HepG2 (cell line): ENCODE measurements around the gene DHX16. TPM values are rescaled to one million over a fixed set of nuclear protein-coding genes. Genes with fewer than 3 reads are reported as not detected.

Experiments used
- AKAP8 ChIP-seq: sonication (generic); formaldehyde crosslinking; IDR thresholded peaks from 2 replicates; pipeline ENCODE4 v1.5.1; 2020; ENCODE audit warnings: mild to moderate bottlenecking, missing genetic modification reagents
- BATF2 ChIP-seq: sonication (generic); formaldehyde crosslinking; IDR thresholded peaks from 2 replicates; pipeline ENCODE4 v1.8.0; 2022; ENCODE audit warnings: mild to moderate bottlenecking, missing genetic modification reagents, moderate library complexity
- CBX2 ChIP-seq, 2 experiments: fragments of 200-600 bp in 1 of 2; sonication (generic); formaldehyde crosslinking in 1 of 2; IDR thresholded peaks; 2 replicates each; pipeline versions ENCODE4 v1.7.0 to v1.8.1; 2018 to 2022; ENCODE audit warnings: low read depth in 2 of 2, low read length in 1 of 2, mild to moderate bottlenecking in 1 of 2, missing genetic modification reagents in 1 of 2
- DMTF1 ChIP-seq: sonication (generic); formaldehyde crosslinking; IDR thresholded peaks from 2 replicates; pipeline ENCODE4 v1.4.0; 2020; ENCODE audit warnings: mild to moderate bottlenecking, missing genetic modification reagents
- DNMT3B ChIP-seq: conservative IDR thresholded peaks from 2 replicates; pipeline ENCODE4 v1.6.1; 2016; ENCODE audit warnings: missing biosample characterization, control low read depth
- KDM2A ChIP-seq: sonication (generic); formaldehyde crosslinking; IDR thresholded peaks from 2 replicates; pipeline ENCODE4 v1.4.0; 2020; ENCODE audit warnings: low read depth, missing genetic modification reagents, borderline replicate concordance
- KLF15 ChIP-seq: sonication (generic); formaldehyde crosslinking; IDR thresholded peaks from 2 replicates; pipeline ENCODE4 v1.8.1; 2023; ENCODE audit warnings: borderline replicate concordance, mild to moderate bottlenecking, inconsistent platforms, missing genetic modification reagents, mixed read lengths
- MAFF ChIP-seq: IDR thresholded peaks from 2 replicates; pipeline ENCODE4 v1.6.1; 2011; ENCODE audit warnings: low read depth, low read length, improper control_type of control experiment
- NBN ChIP-seq: fragments of 450-650 bp; conservative IDR thresholded peaks from 2 replicates; pipeline ENCODE4 v1.6.1; 2017
- PCBP1 ChIP-seq: fragments of 200-400 bp; formaldehyde crosslinking; IDR thresholded peaks from 2 replicates; pipeline ENCODE4 v1.6.1; 2017; ENCODE audit warnings: mild to moderate bottlenecking, low read depth, low read length, borderline replicate concordance
- POGZ ChIP-seq: sonication (generic); formaldehyde crosslinking; IDR thresholded peaks from 2 replicates; pipeline ENCODE4 v1.4.0; 2020; ENCODE audit warnings: mild to moderate bottlenecking, missing genetic modification reagents
- RCOR2 ChIP-seq: IDR thresholded peaks from 2 replicates; pipeline ENCODE4 v1.6.1; 2016; ENCODE audit warnings: missing biosample characterization, missing genetic modification reagents
- REPIN1 ChIP-seq: sonication (generic); formaldehyde crosslinking; IDR thresholded peaks from 2 replicates; pipeline ENCODE4 v1.8.0; 2022; ENCODE audit warnings: missing genetic modification reagents, low read depth, mild to moderate bottlenecking, borderline replicate concordance
- SKIL ChIP-seq: sonication (generic); formaldehyde crosslinking; IDR thresholded peaks from 2 replicates; pipeline ENCODE4 v1.8.0; 2022; ENCODE audit warnings: missing genetic modification reagents, mild to moderate bottlenecking, moderate library complexity, borderline replicate concordance
- SP5 ChIP-seq: IDR thresholded peaks from 2 replicates; pipeline ENCODE4 v1.6.1; 2016; ENCODE audit warnings: low read depth, borderline replicate concordance
- STAG1 ChIP-seq: sonication (generic); formaldehyde crosslinking; IDR thresholded peaks from 2 replicates; pipeline ENCODE4 v1.4.0; 2020; ENCODE audit warnings: missing genetic modification reagents
- TBP ChIP-seq: sonication (generic); formaldehyde crosslinking; IDR thresholded peaks from 2 replicates; pipeline ENCODE4 v1.5.0; 2020; ENCODE audit warnings: missing genetic modification reagents
- TGIF2 ChIP-seq: IDR thresholded peaks from 2 replicates; pipeline ENCODE4 v1.6.1; 2016; ENCODE audit warnings: control low read depth, missing compliant biosample characterization
- ZBTB2 ChIP-seq: sonication (generic); formaldehyde crosslinking; IDR thresholded peaks from 2 replicates; pipeline ENCODE4 v1.8.0; 2022; ENCODE audit warnings: low read depth, missing genetic modification reagents
- ZNF263 ChIP-seq: sonication (generic); formaldehyde crosslinking; IDR thresholded peaks from 2 replicates; pipeline ENCODE4 v1.4.0; 2020; ENCODE audit warnings: missing genetic modification reagents
- ZNF331 ChIP-seq: sonication (generic); formaldehyde crosslinking; IDR thresholded peaks from 2 replicates; pipeline ENCODE4 v1.4.0; 2020; ENCODE audit warnings: missing genetic modification reagents
- ZNF790 ChIP-seq: sonication (generic); formaldehyde crosslinking; IDR thresholded peaks from 2 replicates; pipeline ENCODE4 v1.8.0; 2022; ENCODE audit warnings: missing genetic modification reagents, mild to moderate bottlenecking, borderline replicate concordance
- ZSCAN12 ChIP-seq: sonication (generic); formaldehyde crosslinking; IDR thresholded peaks from 2 replicates; pipeline ENCODE4 v1.9.0; 2021; ENCODE audit warnings: mild to moderate bottlenecking, missing genetic modification reagents
- ZSCAN20 ChIP-seq: sonication (generic); formaldehyde crosslinking; IDR thresholded peaks from 2 replicates; pipeline ENCODE4 v1.4.0; 2020; ENCODE audit warnings: missing genetic modification reagents, mild to moderate bottlenecking, borderline replicate concordance
- polyA plus RNA-seq, 8 experiments: library from polyadenylated mRNA; depleted of rRNA in 3 of 8; stranded (reverse) in 7 of 8; unstranded in 1 of 8; fragments of >200 nt; fragmentation: Illumina TruSeq in 4 of 8; extraction: Trizol in 4 of 8; gene quantifications; 2 replicates each; pipeline versions ENCODE4 v1.2.1 to v1.2.3, GENCODE V29; 2011 to 2016; ENCODE audit warnings: low read depth in 4 of 8, missing spikeins in 1 of 8, mixed read lengths in 1 of 8; ENCODE audit not compliant: insufficient read depth in 1 of 8
- total RNA-seq, 5 experiments: library from RNA; depleted of rRNA; stranded (reverse); fragments of >200 nt; fragmentation: Illumina TruSeq; extraction: Trizol; gene quantifications; 2 replicates each; pipeline ENCODE4 v1.2.3, GENCODE V29; 2016; ENCODE audit warnings: low read depth in 1 of 5

Gene DHX16
- total and polyA plus RNA-seq, 2 of the 13 experiments (the other 11 are each of a cell fraction or from before 2014, with no cell fraction given): 57.0 to 58.5 TPM

- peak; percentile 18; the same call in 1 of the 2 replicates for TF ChIP-seq POGZ (CRISPR knock-in tag)
- peak; percentile 57; the same call in 1 of the 2 replicates for TF ChIP-seq ZNF331 (CRISPR knock-in tag)
- TF ChIP-seq ZBTB2 (CRISPR knock-in tag): no peak
- TF ChIP-seq PCBP1: no peak
- peak; percentile 25; the same call in 1 of the 2 replicates for TF ChIP-seq DNMT3B
- no peak for TF ChIP-seq ZNF263 (CRISPR knock-in tag)
- TF ChIP-seq MAFF: no peak
- TF ChIP-seq KDM2A: peak; percentile 88
- peak; percentile 32; the same call in 1 of the 2 replicates for TF ChIP-seq SKIL
- TF ChIP-seq TGIF2 (CRISPR knock-in tag): peak; percentile 59; the same call in 1 of the 2 replicates
- TF ChIP-seq RCOR2 (CRISPR knock-in tag): no peak
- TF ChIP-seq ZSCAN20: no peak; the same call in 1 of the 2 replicates
- no peak for TF ChIP-seq STAG1 (CRISPR knock-in tag)
- TF ChIP-seq ZSCAN12 (CRISPR knock-in tag): 0 out of 2 replicates have a peak, but pooled peaks have one; percentile 17
- no peak for TF ChIP-seq DMTF1 (CRISPR knock-in tag)
- peak; percentile 73 for TF ChIP-seq REPIN1 (CRISPR knock-in tag)
- no peak for TF ChIP-seq TBP (CRISPR knock-in tag)
- TF ChIP-seq KLF15 (CRISPR knock-in tag): 0 out of 2 replicates have a peak, but pooled peaks have one; percentile 34
- TF ChIP-seq NBN: no peak
- TF ChIP-seq ZNF790 (CRISPR knock-in tag): no peak
- peak; percentile 99 for TF ChIP-seq AKAP8 (CRISPR knock-in tag)
- TF ChIP-seq BATF2 (CRISPR knock-in tag): no peak
- TF ChIP-seq SP5 (CRISPR knock-in tag): peak; percentile 77
- TF ChIP-seq CBX2 (IDR thresholded peaks at IDR 0.05; ENCODE audit: low read depth, low read length): no peak
- TF ChIP-seq CBX2 (CRISPR knock-in tag; IDR thresholded peaks at IDR 0.05; ENCODE audit: low read depth): no peak
Measured at GRCh38 chr6:30721198-30722024, 48.6 kb upstream of the DHX16 start (continued).
